ENCODE data around the gene CHRNA7.

Gene CHRNA7

DNA sequence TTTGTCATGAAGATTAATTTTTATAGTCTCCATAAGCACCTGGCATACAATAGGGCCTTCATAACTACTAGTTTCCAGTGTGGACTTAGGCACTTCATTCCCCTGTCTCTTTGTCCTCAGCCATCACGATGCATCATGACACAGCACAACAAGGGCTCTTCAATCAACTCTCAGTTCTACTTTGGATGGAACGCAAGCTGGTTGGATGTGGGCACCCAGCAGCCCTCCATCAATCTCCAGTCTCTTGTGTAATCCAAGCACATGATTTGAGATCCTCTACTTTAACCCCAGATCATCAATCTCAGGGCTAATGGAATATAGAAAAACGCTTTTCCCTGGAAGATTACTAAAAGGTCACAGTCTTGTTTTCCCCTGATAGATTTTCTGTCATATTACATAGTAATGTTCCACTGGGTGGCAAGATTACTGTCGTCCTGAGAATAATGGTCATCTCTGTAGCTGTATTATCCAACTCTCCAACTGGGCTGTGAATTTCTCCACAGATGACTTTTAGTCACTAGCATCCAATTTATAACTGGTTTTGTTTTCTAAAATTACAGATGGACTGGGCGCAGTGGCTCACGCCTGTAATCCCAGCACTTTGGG lies 22.9 kb upstream of the CHRNA7 start:
- DNase-seq (ENCODE audit: low read depth in 1 of 2, low spot score in 1 of 2), result no peak
- Histone ChIP-seq H3K27me3 (ENCODE audit: insufficient read depth, poor library complexity, severe bottlenecking) (no peaks in the 10 kb centered on the region), H3K27ac (replicated peaks) (no peak overlapping the region), H3K4me3 (replicated peaks; ENCODE audit: insufficient read depth, low read length) (no peak overlapping the region)
- TF ChIP-seq, protein P1, sequence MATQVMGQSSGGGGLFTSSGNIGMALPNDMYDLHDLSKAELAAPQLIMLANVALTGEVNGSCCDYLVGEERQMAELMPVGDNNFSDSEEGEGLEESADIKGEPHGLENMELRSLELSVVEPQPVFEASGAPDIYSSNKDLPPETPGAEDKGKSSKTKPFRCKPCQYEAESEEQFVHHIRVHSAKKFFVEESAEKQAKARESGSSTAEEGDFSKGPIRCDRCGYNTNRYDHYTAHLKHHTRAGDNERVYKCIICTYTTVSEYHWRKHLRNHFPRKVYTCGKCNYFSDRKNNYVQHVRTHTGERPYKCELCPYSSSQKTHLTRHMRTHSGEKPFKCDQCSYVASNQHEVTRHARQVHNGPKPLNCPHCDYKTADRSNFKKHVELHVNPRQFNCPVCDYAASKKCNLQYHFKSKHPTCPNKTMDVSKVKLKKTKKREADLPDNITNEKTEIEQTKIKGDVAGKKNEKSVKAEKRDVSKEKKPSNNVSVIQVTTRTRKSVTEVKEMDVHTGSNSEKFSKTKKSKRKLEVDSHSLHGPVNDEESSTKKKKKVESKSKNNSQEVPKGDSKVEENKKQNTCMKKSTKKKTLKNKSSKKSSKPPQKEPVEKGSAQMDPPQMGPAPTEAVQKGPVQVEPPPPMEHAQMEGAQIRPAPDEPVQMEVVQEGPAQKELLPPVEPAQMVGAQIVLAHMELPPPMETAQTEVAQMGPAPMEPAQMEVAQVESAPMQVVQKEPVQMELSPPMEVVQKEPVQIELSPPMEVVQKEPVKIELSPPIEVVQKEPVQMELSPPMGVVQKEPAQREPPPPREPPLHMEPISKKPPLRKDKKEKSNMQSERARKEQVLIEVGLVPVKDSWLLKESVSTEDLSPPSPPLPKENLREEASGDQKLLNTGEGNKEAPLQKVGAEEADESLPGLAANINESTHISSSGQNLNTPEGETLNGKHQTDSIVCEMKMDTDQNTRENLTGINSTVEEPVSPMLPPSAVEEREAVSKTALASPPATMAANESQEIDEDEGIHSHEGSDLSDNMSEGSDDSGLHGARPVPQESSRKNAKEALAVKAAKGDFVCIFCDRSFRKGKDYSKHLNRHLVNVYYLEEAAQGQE (IDR thresholded peaks at IDR 0.05; ENCODE audit: insufficient replicate concordance, low read depth), result no peak
- no peak for TF ChIP-seq GABPA (IDR thresholded peaks at IDR 0.05; ENCODE audit: low read depth)
- no peak for TF ChIP-seq SPI1 (IDR thresholded peaks at IDR 0.05; ENCODE audit: borderline replicate concordance, low read depth)
- TF ChIP-seq, protein P2, sequence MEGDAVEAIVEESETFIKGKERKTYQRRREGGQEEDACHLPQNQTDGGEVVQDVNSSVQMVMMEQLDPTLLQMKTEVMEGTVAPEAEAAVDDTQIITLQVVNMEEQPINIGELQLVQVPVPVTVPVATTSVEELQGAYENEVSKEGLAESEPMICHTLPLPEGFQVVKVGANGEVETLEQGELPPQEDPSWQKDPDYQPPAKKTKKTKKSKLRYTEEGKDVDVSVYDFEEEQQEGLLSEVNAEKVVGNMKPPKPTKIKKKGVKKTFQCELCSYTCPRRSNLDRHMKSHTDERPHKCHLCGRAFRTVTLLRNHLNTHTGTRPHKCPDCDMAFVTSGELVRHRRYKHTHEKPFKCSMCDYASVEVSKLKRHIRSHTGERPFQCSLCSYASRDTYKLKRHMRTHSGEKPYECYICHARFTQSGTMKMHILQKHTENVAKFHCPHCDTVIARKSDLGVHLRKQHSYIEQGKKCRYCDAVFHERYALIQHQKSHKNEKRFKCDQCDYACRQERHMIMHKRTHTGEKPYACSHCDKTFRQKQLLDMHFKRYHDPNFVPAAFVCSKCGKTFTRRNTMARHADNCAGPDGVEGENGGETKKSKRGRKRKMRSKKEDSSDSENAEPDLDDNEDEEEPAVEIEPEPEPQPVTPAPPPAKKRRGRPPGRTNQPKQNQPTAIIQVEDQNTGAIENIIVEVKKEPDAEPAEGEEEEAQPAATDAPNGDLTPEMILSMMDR (IDR thresholded peaks at IDR 0.05; ENCODE audit: insufficient read depth, low read length), result no peak
- TF ChIP-seq POLR2AphosphoS5 (IDR thresholded peaks at IDR 0.05; ENCODE audit: low read depth), result no peak

DNA sequence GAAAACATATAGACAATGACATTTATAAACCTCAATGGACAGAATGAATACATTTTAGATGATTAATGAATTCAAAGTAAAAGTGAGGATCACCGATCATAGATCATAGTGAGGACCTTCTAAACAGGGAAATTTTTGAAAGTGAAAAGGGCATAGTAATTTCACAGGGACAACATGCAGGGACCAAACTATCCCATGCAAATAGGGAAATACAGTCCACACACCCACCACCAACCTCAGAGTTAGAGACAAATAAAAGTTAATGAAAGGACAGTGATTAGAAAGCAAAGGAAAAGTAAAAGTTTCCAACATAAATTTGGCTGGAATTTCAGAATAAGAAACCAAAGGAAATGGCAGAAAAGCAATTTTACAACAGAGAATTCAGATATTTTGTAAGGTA lies 15.4 kb upstream of the CHRNA7 start:
- no peak overlapping the region for H3K4me3 ChIP-seq (replicated peaks; ENCODE audit: insufficient read depth, low read length)
- peaks cover 2% of the 10 kb centered on the region for H3K27me3 ChIP-seq (ENCODE audit: insufficient read depth, poor library complexity, severe bottlenecking)
- no peak overlapping the region for H3K27ac ChIP-seq (replicated peaks)
- TF ChIP-seq, protein P2 (IDR thresholded peaks at IDR 0.05; ENCODE audit: insufficient read depth, low read length), result no peak
- no peak for TF ChIP-seq GABPA (IDR thresholded peaks at IDR 0.05; ENCODE audit: low read depth)
- TF ChIP-seq POLR2AphosphoS5 (IDR thresholded peaks at IDR 0.05; ENCODE audit: low read depth), result no peak
- TF ChIP-seq, protein P1 (IDR thresholded peaks at IDR 0.05; ENCODE audit: insufficient replicate concordance, low read depth), result no peak
- TF ChIP-seq SPI1 (IDR thresholded peaks at IDR 0.05; ENCODE audit: borderline replicate concordance, low read depth), result no peak
- no peak for DNase-seq (ENCODE audit: low read depth in 1 of 2, low spot score in 1 of 2)

DNA sequence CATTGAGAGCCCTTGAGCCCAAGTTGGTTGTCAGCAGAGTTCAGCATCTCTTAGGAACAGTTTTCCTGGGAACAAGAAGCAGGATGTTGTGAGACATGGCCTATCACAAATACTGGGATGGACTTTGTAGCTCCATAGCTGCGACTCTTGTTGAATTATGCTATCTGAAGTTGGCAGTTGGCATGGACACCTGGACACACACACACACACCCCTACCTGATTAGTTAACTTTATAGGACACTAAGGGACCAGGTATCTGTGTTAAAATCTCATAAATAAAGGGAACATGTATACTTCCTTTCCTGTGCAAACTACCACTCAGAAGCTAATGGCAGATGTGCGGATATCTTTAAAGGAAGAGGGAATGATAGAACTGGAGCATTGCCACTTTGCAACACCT lies 10.2 kb upstream of the CHRNA7 start:
- H3K27ac ChIP-seq (replicated peaks), result no peak overlapping the region
- TF ChIP-seq, protein P1 (IDR thresholded peaks at IDR 0.05; ENCODE audit: insufficient replicate concordance, low read depth), result no peak
- TF ChIP-seq, protein P2 (IDR thresholded peaks at IDR 0.05; ENCODE audit: insufficient read depth, low read length), result no peak
- TF ChIP-seq GABPA (IDR thresholded peaks at IDR 0.05; ENCODE audit: low read depth), result no peak
- TF ChIP-seq POLR2AphosphoS5 (IDR thresholded peaks at IDR 0.05; ENCODE audit: low read depth), result no peak
- no peak for TF ChIP-seq SPI1 (IDR thresholded peaks at IDR 0.05; ENCODE audit: borderline replicate concordance, low read depth)
- peaks cover 8% of the 10 kb centered on the region for H3K27me3 ChIP-seq (ENCODE audit: insufficient read depth, poor library complexity, severe bottlenecking)
- no peak for DNase-seq (ENCODE audit: low read depth in 1 of 2, low spot score in 1 of 2)
- no peak overlapping the region for H3K4me3 ChIP-seq (replicated peaks; ENCODE audit: insufficient read depth, low read length)

Data from HL-60 (cell line).